ENCODE data around the gene CHD5.

- TF ChIP-seq CTCF (conservative IDR thresholded peaks at IDR 0.05; ENCODE audit: low read length) = no peak
- no peak for TF ChIP-seq EZH2phosphoT487 (IDR thresholded peaks at IDR 0.05; ENCODE audit: borderline replicate concordance)
Measured at GRCh38 chr1:6168947-6169586, 11.1 kb downstream of the CHD5 start.

All from Loucy (cell line).